Gastroesophageal sphincter (tissue), 4 donors: Measurements from ENCODE around the gene TMEM120B. TPM values are rescaled to one million over a fixed set of nuclear protein-coding genes. Genes with fewer than 3 reads are reported as not detected.
"Not testable (repeated sequence)": the region's sequence is repeated elsewhere in the genome, so short reads cannot be mapped to it uniquely, and the experiment has no call there.

Experiments
- ATAC-seq: fragments of 150-250 bp; one replicate; pipeline ENCODE4 v1.9.1; 2016; ENCODE audit warnings: mild to moderate bottlenecking, moderate library complexity
- H3K27ac ChIP-seq, 4 donors: fragments of 200-600 bp; sonication (generic) in 3 of 4; 1 replicate in 3 of 4; 2 replicates in 1 of 4; pipeline ENCODE4 v1.5.1; 2016 to 2019
- H3K27me3 ChIP-seq: fragments of 200-600 bp; sonication (generic); one replicate; pipeline ENCODE4 v1.5.1; 2019
- H3K36me3 ChIP-seq, 2 donors: fragments of 200-600 bp; sonication (generic); one replicate each; pipeline ENCODE4 v1.5.1; 2019; ENCODE audit warnings: control low read depth in 1 of 2
- H3K4me1 ChIP-seq, 3 donors: fragments of 200-600 bp; sonication (generic); 1 replicate in 2 of 3; 2 replicates in 1 of 3; pipeline ENCODE4 v1.5.1; 2016 to 2019; ENCODE audit warnings: control low read depth in 2 of 3
- H3K4me3 ChIP-seq, 2 donors: fragments of 200-600 bp; sonication (generic); one replicate each; pipeline ENCODE4 v1.5.1; 2019; ENCODE audit warnings: mild to moderate bottlenecking in 1 of 2, moderate library complexity in 1 of 2
- H3K9me3 ChIP-seq, 3 donors: fragments of 200-600 bp; sonication (generic); one replicate each; pipeline ENCODE4 v1.5.1; 2017 to 2019; ENCODE audit warnings: control low read depth in 2 of 3
- CTCF ChIP-seq, 4 experiments: fragments of 200-600 bp in 2 of 4; fragments of 450-650 bp in 2 of 4; sonication (generic) in 1 of 4; IDR thresholded peaks; one replicate each; pipeline ENCODE4 v1.5.1; 2017 to 2019; ENCODE audit warnings: antibody characterized with exemption in 4 of 4, mild to moderate bottlenecking in 2 of 4, moderate library complexity in 2 of 4
- EP300 ChIP-seq: sonication (generic); formaldehyde crosslinking; IDR thresholded peaks from one replicate; pipeline ENCODE4 v1.6.1; 2017; ENCODE audit warnings: antibody characterized with exemption, mild to moderate bottlenecking
- POLR2A ChIP-seq, 2 donors: fragments of 450-650 bp; IDR thresholded peaks; one replicate each; pipeline ENCODE4 v1.6.1; 2017; ENCODE audit warnings: antibody characterized with exemption in 2 of 2, mild to moderate bottlenecking in 2 of 2, moderate library complexity in 1 of 2
- POLR2AphosphoS5 ChIP-seq: sonication (generic); formaldehyde crosslinking; IDR thresholded peaks from one replicate; pipeline ENCODE4 v1.6.1; 2017; ENCODE audit warnings: antibody characterized with exemption
- whole genome bisulfite sequencing, 2 donors: methylation state at CpG; one replicate each; pipeline ENCODE4 v1.1.5; 2018; ENCODE audit warnings: low coverage in 1 of 2; 5-methylcytosine and 5-hydroxymethylcytosine counted together
- total RNA-seq, 4 donors: library from RNA; depleted of rRNA; stranded (reverse); fragments of >200 nt; gene quantifications; one replicate each; pipeline ENCODE4 v1.1.0, GENCODE V29; 2016

Gene TMEM120B
- total RNA-seq, 4 donors from 2014 or later = 4.2 to 14.3 (median 9.9) TPM

- TF ChIP-seq POLR2AphosphoS5 (no peak), CTCF (IDR thresholded peaks at IDR 0.05) (no peak), POLR2A (IDR thresholded peaks at IDR 0.05) (no peak), EP300 (no peak)
- WGBS, 2 donors = 40 to 67% methylated on average over 1 to 2 of the region's 13 CpGs
- Histone ChIP-seq H3K4me3 (no peak overlapping the region), H3K27me3 (no peaks in the 10 kb centered on the region), H3K36me3 (no peaks in the 10 kb centered on the region), H3K27ac (peak overlapping the region in 3 of 4 donors; percentile 39 to 56 (median 51)), H3K4me1 (peaks cover 0 to 50% (median 9%) of the 10 kb centered on the region in 3 donors), H3K9me3 (no peaks in the 10 kb centered on the region)
- ATAC-seq = no peak
Measured at GRCh38 chr12:121789233-121789781, 76.8 kb downstream of the TMEM120B start.

GRCh38 chr12:121789800-121790728 is 77.5 kb downstream of the TMEM120B start:
- TF ChIP-seq POLR2A (IDR thresholded peaks at IDR 0.05) = peak in 1 of 2 donors; percentile 20
- no peak for TF ChIP-seq EP300
- 75 to 78% methylated on average over 14 to 18 of the region's 28 CpGs for WGBS, 2 donors
- H3K9me3 ChIP-seq = no peaks in the 10 kb centered on the region
- ATAC-seq = no peak
- H3K4me1 ChIP-seq = peaks cover 0 to 50% (median 14%) of the 10 kb centered on the region in 3 donors
- no peaks in the 10 kb centered on the region for H3K27me3 ChIP-seq
- H3K36me3 ChIP-seq = no peaks in the 10 kb centered on the region
- peak overlapping the region in 3 of 4 donors; percentile 39 to 56 (median 51) for H3K27ac ChIP-seq
- no peak overlapping the region for H3K4me3 ChIP-seq

- not testable (repeated sequence) for H3K9me3 ChIP-seq, H3K36me3 ChIP-seq, ATAC-seq, H3K4me3 ChIP-seq, H3K27me3 ChIP-seq
- H3K27ac ChIP-seq = peak overlapping the region in 2 of 4 donors; percentile 39 to 51
- 95 to 100% methylated on average over 2 to 7 of the region's 8 CpGs for WGBS, 2 donors
- H3K4me1 ChIP-seq = peaks cover 0 to 56% (median 21%) of the 10 kb centered on the region in 3 donors
Measured at GRCh38 chr12:121790785-121791184, 78.2 kb downstream of the TMEM120B start.

- H3K4me1 ChIP-seq = peaks cover 0 to 65% (median 32%) of the 10 kb centered on the region in 3 donors
- no peak for TF ChIP-seq EP300
- TF ChIP-seq CTCF (IDR thresholded peaks at IDR 0.05) = no peak
- TF ChIP-seq POLR2A (IDR thresholded peaks at IDR 0.05) = no peak
- ATAC-seq = no peak
- no peaks in the 10 kb centered on the region for H3K9me3 ChIP-seq
- peaks cover 0 to 13% of the 10 kb centered on the region in 2 donors for H3K36me3 ChIP-seq
- no peak overlapping the region for H3K4me3 ChIP-seq
- 81% methylated on average over 3 of the region's 14 CpGs; no CpG with 5 or more reads in 1 of the 2 donors for WGBS, 2 donors
- H3K27ac ChIP-seq = peak overlapping the region in 3 of 4 donors; percentile 100
- no peaks in the 10 kb centered on the region for H3K27me3 ChIP-seq
Measured at GRCh38 chr12:121791671-121792551, 79.4 kb downstream of the TMEM120B start.

GRCh38 chr12:121792607-121793439 is 80.3 kb downstream of the TMEM120B start:
- TF ChIP-seq POLR2AphosphoS5 (no peak), EP300 (no peak), CTCF (IDR thresholded peaks at IDR 0.05) (no peak), POLR2A (IDR thresholded peaks at IDR 0.05) (no peak)
- no peak for ATAC-seq

More at GRCh38 chr12:121792607-121793439, 80.3 kb downstream of the TMEM120B start:
- H3K4me3 ChIP-seq = peak overlapping the region; percentile 32 to 60
- peaks cover 0 to 13% of the 10 kb centered on the region in 2 donors for H3K36me3 ChIP-seq
- no peaks in the 10 kb centered on the region for H3K9me3 ChIP-seq
- WGBS, 2 donors = no CpG with 5 or more reads among the region's 48 CpGs
- H3K27ac ChIP-seq = peak overlapping the region; percentile 32 to 100 (median 100)
- H3K27me3 ChIP-seq = no peaks in the 10 kb centered on the region
- peaks cover 3 to 69% (median 39%) of the 10 kb centered on the region in 3 donors for H3K4me1 ChIP-seq
